Activated CD8-positive, alpha-beta memory T cell treated with anti-CD3 and anti-CD28 coated beads for 24 hours (primary cell): ENCODE results near the gene SLC45A2.
A peak's percentile ranks its signal among the peaks of the same experiment; 100 is the strongest.
"Not testable (repeated sequence)": the region's sequence is repeated elsewhere in the genome, so short reads cannot be mapped to it uniquely, and the experiment has no call there.

Experiments
- DNase-seq: peaks from one replicate; pipeline ENCODE4 v3.0.0-alpha.2; 2020

Gene SLC45A2

DNA sequence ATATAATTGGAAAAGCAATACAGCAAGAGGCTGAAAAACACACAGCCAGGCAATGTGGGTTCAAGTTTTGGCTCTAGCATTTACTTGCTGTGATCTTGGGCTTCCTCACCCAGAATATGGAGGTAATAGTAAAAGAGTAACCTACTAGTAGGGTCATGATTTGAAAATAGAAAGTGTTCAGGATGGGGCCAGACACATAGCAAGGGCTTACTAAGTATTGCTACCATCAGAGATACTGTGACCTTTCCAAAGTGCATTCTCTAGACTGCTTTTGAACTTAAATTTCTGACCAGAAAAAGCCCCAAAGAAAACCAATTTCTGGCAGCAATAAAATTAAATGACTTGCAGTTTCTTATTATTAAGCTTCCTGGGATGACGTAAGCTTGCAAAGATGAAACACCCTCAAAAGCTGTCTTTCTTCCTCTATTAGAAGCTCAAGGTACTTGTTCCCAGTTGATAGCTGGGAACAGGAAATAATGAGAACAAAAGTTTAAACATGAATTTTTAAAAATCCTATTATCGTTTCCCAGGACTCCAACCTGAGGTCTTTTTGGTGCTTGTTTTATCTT, 20.3 kb downstream of the SLC45A2 start:
- DNase-seq = no peak

- no peak for DNase-seq
Measured at GRCh38 chr5:33958176-33958575, 26.3 kb downstream of the SLC45A2 start.

DNA sequence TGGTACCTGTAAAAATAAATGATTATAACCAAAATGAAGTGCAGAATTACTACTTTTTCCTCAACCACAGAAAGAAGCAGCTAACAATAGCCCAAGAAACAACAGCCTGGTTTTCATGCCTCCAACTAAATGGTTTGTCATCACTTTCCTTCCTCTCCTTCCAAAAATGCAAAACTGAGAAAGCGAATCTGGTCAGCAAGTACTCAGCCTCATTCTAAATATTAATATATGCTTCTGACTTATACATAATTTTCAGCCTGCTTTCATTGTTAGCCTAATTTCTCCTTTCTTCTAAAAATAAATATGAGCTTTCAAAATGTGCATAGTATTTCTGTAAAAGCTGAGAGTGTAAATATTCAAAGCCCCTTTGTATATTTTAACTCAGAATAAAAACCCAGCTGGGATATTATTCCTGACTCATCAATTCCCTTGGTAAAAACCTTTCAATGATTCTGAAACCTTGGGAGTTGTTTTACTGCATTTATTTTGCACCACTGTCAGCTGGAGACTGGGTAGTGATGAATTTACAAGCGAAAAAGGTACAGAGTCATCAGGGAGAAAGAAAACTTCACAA, 26.8 kb downstream of the SLC45A2 start:
- no peak for DNase-seq

DNA sequence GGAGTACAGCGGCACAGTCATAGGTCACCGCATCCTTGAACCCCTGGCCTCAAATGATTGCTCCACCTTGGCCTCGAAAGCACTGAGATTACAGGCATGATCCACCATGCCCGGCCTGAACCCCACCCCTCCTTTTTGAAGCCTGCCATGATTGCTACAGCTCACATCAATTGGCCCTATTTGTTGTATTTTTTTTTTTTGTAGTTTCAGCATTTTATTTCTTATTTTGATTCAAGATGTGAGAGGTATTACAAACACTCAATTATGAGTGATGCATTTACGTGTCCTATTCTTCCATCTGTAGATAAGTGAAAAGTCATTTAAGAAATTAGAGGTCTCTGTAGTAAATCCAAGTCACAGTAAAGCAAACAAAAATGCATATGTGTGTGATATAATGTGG, 32.3 kb downstream of the SLC45A2 start:
- not testable (repeated sequence) for DNase-seq

GRCh38 chr5:33944543-33945132, 39.9 kb downstream of the SLC45A2 start:
- no peak for DNase-seq

DNA sequence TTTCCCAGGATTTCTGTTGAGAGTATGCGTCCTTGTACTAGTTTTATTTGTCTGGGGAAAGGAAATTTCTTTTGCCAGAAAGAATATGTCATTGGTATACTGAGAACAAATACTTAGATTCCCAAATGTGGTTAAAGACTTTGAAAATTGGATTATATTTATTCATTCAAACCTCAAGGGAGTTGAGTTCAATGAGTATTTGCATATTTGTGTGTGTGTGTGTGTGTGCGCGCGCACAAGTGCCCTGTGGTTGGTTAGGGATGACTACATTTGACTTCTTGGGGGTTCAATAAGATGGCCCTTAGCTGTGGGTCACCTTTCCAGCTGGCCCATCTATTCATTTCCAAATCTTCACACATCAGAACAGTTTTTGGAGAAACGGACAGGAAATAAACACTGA, 43.4 kb downstream of the SLC45A2 start:
- DNase-seq = no peak

DNA sequence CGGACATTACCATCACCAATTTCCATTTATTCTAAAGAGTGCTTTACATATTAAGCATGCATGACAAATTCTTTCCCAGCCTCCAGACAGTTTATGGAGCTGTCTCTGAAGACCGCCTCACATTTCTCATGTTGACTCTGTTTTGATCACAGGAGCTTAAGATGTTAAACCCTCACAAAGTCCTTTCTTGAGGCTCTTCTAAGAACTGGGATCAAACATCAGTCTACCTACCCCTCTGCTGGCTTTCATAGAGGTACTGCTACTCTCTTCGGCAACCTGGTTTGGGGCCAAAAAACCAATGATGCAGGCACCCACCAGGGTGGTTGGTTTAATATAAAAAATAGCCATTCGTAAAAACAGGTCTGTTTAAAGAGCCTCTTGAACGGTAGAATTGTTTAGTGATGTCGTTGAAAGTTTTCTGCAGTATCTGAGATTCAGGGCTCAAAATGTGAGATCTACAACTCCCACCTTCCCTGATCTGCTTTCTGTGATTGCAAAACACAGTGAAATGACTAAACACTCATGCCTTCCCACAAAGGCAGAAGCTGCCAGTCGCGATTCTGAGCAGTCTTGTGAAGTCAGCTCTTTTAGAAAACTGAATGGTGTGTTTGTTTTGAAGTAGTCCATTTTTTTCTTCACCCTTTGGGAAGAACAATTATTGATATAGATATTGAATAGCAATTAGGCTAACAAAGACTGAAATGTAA, 44.8 kb downstream of the SLC45A2 start:
- DNase-seq = no peak

- DNase-seq = no peak
Measured at GRCh38 chr5:33938881-33939280, 45.6 kb downstream of the SLC45A2 start.

GRCh38 chr5:33938507-33938796, 46.0 kb downstream of the SLC45A2 start:
- no peak for DNase-seq

DNA sequence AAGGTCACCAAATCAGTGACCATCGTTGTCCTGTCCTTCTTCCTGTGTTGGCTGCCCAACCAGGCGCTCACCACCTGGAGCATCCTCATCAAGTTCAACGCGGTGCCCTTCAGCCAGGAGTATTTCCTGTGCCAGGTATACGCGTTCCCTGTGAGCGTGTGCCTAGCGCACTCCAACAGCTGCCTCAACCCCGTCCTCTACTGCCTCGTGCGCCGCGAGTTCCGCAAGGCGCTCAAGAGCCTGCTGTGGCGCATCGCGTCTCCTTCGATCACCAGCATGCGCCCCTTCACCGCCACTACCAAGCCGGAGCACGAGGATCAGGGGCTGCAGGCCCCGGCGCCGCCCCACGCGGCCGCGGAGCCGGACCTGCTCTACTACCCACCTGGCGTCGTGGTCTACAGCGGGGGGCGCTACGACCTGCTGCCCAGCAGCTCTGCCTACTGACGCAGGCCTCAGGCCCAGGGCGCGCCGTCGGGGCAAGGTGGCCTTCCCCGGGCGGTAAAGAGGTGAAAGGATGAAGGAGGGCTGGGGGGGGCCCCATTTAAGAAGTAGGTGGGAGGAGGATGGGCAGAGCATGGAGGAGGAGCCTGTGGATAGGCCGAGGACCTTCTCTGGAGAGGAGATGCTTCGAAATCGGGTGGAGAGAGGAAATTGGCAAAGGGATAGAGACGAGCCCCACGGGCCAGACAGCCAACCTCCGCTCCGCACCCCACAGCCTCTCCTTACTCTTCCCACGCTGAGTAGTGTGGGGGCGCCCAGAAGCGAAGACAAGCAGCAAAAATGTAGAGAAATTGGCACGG, 46.6 kb downstream of the SLC45A2 start:
- no peak for DNase-seq

- DNase-seq = no peak
Measured at GRCh38 chr5:33937017-33937706, 47.3 kb downstream of the SLC45A2 start.

- DNase-seq = no peak
Measured at GRCh38 chr5:33936381-33937016, 48.0 kb downstream of the SLC45A2 start, which contains the start of gene RXFP3. TSS of gene RXFP3 (plus strand) at chr5:33936386. CDS start at chr5:33936741, 355 bp downstream.

DNA sequence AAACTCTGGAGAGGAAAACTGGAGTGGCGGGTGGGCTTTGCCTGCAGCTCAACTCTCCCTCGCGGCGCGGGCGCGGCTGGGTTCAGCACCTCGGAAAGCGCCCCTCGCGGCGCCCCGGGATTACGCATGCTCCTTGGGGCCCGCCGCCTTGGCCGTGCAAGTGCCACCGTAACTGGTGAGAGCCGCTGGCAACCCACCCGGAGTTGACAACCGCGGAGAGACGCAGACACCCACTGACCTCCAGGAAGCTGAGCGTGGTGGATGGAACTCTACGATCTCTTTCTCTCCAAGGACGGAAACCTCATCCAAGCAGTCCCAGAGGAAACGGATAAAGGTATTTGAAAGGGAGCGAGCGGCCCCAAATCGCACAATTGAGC, 48.5 kb downstream of the SLC45A2 start:
- DNase-seq = peak; percentile 75

DNA sequence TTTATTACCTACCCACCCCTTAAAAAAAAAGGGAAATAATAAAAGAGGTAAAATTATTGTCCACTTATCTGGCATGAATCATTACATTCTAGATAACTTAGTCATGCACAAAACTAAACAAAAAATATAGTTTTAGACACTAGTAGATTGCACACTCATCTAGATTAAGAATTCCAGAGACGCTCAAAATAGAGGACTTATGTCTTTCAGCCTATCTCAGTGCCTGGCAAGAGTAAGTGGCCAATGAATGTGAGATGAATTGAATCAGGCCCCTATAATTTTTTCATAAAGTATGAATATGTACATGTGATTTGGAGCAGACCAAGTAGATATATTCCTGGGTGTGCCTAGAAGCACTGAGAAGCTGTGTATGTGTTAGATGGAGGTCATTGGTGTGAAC, 50.3 kb downstream of the SLC45A2 start:
- no peak for DNase-seq

GRCh38 chr5:33933723-33934169, 50.7 kb downstream of the SLC45A2 start:
- no peak for DNase-seq

GRCh38 chr5:33931136-33931535, 53.4 kb downstream of the SLC45A2 start:
- DNase-seq = no peak

- no peak for DNase-seq
Measured at GRCh38 chr5:33929925-33930690, 54.4 kb downstream of the SLC45A2 start.

DNA sequence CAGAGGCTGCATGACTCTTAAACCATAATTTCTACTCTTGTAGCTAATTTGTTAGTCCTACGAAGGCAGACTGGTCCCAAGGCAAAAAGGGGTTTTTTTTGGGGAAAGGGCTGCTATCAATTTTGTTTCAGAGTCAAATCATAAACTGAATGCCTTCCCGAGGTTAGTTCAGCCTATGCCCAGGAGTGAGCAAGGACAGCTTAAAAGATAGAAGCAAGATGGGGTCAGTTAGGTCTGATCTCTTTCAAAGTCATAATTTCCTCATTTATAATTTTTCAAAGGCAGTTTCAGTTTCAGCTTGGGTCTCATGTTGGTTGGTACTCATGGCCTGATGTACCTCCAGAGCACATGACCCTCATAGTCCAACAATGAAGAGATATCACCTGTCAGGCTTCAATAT, 56.2 kb downstream of the SLC45A2 start:
- DNase-seq = no peak

DNA sequence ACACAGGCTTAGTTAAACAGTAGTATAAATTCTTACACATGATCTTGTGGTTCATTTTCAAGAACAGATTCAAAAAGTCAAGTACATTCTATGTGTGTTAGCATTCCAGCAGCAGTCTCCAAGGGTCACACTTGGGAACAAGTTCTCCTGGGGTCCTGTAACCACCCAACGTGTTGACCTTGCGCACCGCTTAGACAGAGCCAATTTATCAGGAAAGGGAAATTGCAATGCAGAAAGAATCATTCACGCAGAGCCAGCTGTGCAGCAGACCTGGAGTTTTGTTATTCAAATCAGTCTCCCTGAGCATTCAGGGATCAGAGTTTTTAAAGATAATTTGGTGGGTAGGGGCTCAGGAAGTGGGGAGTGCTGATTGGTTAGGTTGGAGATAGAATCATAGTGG, 56.8 kb downstream of the SLC45A2 start:
- DNase-seq = no peak

GRCh38 chr5:33925278-33925677, 59.2 kb downstream of the SLC45A2 start:
- no peak for DNase-seq

- DNase-seq = no peak
Measured at GRCh38 chr5:33921002-33921401, 63.5 kb downstream of the SLC45A2 start.
